Sigmoid colon (tissue), 7 donors: ENCODE results near the gene MRPL36. TPM values are rescaled to one million over a fixed set of nuclear protein-coding genes. Genes with fewer than 3 reads are reported as not detected.

Source experiments
- DNase-seq: peaks from one replicate; pipeline ENCODE4 v3.0.0-alpha.2; 2019
- H3K27ac ChIP-seq, 4 donors: fragments of 200-600 bp; sonication (generic); one replicate each; pipeline ENCODE4 v1.5.1; 2016 to 2019; ENCODE audit warnings: mild to moderate bottlenecking in 1 of 4
- H3K27me3 ChIP-seq, 3 donors: fragments of 200-600 bp; sonication (generic); one replicate each; pipeline ENCODE4 v1.5.1; 2019; ENCODE audit warnings: mild to moderate bottlenecking in 1 of 3
- H3K36me3 ChIP-seq, 4 donors: fragments of 200-600 bp; sonication (generic); one replicate each; pipeline ENCODE4 v1.5.1; 2016 to 2019
- H3K4me1 ChIP-seq, 4 donors: fragments of 200-600 bp; sonication (generic); one replicate each; pipeline ENCODE4 v1.5.1; 2017 to 2019
- H3K4me3 ChIP-seq, 4 donors: fragments of 200-600 bp; sonication (generic); one replicate each; pipeline ENCODE4 v1.5.1; 2017 to 2019; ENCODE audit warnings: mild to moderate bottlenecking in 2 of 4, moderate library complexity in 1 of 4
- H3K9me3 ChIP-seq, 4 donors: fragments of 200-600 bp in 3 of 4; sonication (generic) in 3 of 4; one replicate each; pipeline versions ENCODE4 v1.5.1 to v1.6.1; 2013 to 2019
- EP300 ChIP-seq, 4 donors: sonication (generic); formaldehyde crosslinking; IDR thresholded peaks; one replicate each; pipeline ENCODE4 v1.6.1; 2017; ENCODE audit warnings: antibody characterized with exemption in 4 of 4
- POLR2A ChIP-seq, 2 donors: fragments of 450-650 bp; IDR thresholded peaks; one replicate each; pipeline ENCODE4 v1.6.1; 2016; ENCODE audit warnings: antibody characterized with exemption in 2 of 2, mild to moderate bottlenecking in 2 of 2, moderate library complexity in 2 of 2
- POLR2AphosphoS5 ChIP-seq, 4 donors: sonication (generic); formaldehyde crosslinking; IDR thresholded peaks; one replicate each; pipeline ENCODE4 v1.6.1; 2017; ENCODE audit warnings: antibody characterized with exemption in 4 of 4
- WGBS, 2 donors: extraction: QIAGEN DNeasy Blood & Tissue Kit; methylation state at CpG; one replicate each; pipeline ENCODE4 v1.1.7; 2013; 5-methylcytosine and 5-hydroxymethylcytosine counted together
- intact Hi-C: fragments of 100-400 bp; cut with DNase I; formaldehyde crosslinking; loops from one replicate; pipeline ENCODE4 v1.15.1; 2023
- polyA plus RNA-seq, 3 donors: library from polyadenylated mRNA; stranded (reverse); fragments of 200-250 nt; gene quantifications; one replicate each; pipeline ENCODE4 v1.2.3, GENCODE V29; 2013
- total RNA-seq, 4 donors: library from RNA; depleted of rRNA; stranded (reverse); fragments of >200 nt; gene quantifications; one replicate each; pipeline ENCODE4 v1.1.0, GENCODE V29; 2016
- TF ChIP-seq, protein P1 (sequence below), 4 experiments: fragments of 450-650 bp in 3 of 4; fragments of 200-600 bp in 1 of 4; IDR thresholded peaks; one replicate each; pipeline ENCODE4 v1.5.1; 2016 to 2019; ENCODE audit warnings: antibody characterized with exemption in 4 of 4, mild to moderate bottlenecking in 3 of 4, moderate library complexity in 2 of 4
- donor health status: healthy with polysubstance abuse.
- donor health status: Bipolar disorder and iron deficiency.
- donor health status: healthy.

Gene MRPL36
- total and polyA plus RNA-seq, 7 donors = 32.4 to 77.9 (median 59.4) TPM

GRCh38 chr5:1778138-1779020, 21.3 kb downstream of the MRPL36 start:
- TF ChIP-seq POLR2AphosphoS5 (IDR thresholded peaks at IDR 0.05) (no peak), EP300 (IDR thresholded peaks at IDR 0.05) (no peak)
- TF ChIP-seq, protein P1, sequence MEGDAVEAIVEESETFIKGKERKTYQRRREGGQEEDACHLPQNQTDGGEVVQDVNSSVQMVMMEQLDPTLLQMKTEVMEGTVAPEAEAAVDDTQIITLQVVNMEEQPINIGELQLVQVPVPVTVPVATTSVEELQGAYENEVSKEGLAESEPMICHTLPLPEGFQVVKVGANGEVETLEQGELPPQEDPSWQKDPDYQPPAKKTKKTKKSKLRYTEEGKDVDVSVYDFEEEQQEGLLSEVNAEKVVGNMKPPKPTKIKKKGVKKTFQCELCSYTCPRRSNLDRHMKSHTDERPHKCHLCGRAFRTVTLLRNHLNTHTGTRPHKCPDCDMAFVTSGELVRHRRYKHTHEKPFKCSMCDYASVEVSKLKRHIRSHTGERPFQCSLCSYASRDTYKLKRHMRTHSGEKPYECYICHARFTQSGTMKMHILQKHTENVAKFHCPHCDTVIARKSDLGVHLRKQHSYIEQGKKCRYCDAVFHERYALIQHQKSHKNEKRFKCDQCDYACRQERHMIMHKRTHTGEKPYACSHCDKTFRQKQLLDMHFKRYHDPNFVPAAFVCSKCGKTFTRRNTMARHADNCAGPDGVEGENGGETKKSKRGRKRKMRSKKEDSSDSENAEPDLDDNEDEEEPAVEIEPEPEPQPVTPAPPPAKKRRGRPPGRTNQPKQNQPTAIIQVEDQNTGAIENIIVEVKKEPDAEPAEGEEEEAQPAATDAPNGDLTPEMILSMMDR (IDR thresholded peaks at IDR 0.05) = no peak
- 66% methylated on average over 19 of the region's 19 CpGs for WGBS, 2 donors
- H3K9me3 ChIP-seq = no peaks in the 10 kb centered on the region
- H3K4me3 ChIP-seq = no peak overlapping the region
- H3K27ac ChIP-seq = no peak overlapping the region
- no peaks in the 10 kb centered on the region for H3K36me3 ChIP-seq
- H3K4me1 ChIP-seq = no peaks in the 10 kb centered on the region
- peak; percentile 45 for DNase-seq
- H3K27me3 ChIP-seq = no peaks in the 10 kb centered on the region
- intact Hi-C loops = no loop called here

- DNase-seq = peak; percentile 50
- 86 to 88% methylated on average over 31 of the region's 31 CpGs for WGBS, 2 donors
Observed at GRCh38 chr5:1777281-1778137, 22.1 kb downstream of the MRPL36 start.

DNA sequence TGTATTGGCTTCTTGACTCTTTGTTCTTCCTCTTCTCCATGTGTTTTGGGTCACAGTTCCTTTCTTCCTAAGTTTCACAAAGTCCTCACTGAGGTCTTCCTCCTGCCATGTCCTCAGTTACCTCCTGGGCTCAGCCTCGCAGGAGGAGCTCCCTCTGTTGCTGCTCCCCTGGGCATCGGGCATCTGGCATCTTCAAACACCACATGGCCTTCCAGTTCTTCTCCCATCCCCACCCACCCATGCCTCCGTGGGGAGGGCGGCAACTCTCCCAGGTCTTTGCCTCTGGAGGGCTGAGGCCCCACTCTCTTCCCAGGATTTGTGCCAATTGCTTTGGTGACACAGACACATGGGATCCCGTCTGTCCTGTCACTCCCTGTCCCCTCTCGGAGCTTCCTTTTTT, 22.8 kb downstream of the MRPL36 start:
- Histone ChIP-seq H3K9me3 (no peaks in the 10 kb centered on the region), H3K4me3 (no peak overlapping the region), H3K27me3 (no peaks in the 10 kb centered on the region), H3K36me3 (no peaks in the 10 kb centered on the region), H3K27ac (no peak overlapping the region), H3K4me1 (no peaks in the 10 kb centered on the region)
- intact Hi-C loops = no loop called here
- DNase-seq = peak; percentile 45
- TF ChIP-seq, protein P1 (IDR thresholded peaks at IDR 0.05) = no peak
- 79 to 90% methylated on average over 6 of the region's 6 CpGs for WGBS, 2 donors

More at GRCh38 chr5:1777281-1778137, 22.1 kb downstream of the MRPL36 start:
- Histone ChIP-seq H3K9me3 (no peaks in the 10 kb centered on the region), H3K36me3 (no peaks in the 10 kb centered on the region), H3K4me1 (no peaks in the 10 kb centered on the region), H3K27me3 (no peaks in the 10 kb centered on the region), H3K27ac (no peak overlapping the region), H3K4me3 (no peak overlapping the region)
- TF ChIP-seq POLR2A (IDR thresholded peaks at IDR 0.05) (no peak), POLR2AphosphoS5 (IDR thresholded peaks at IDR 0.05) (no peak), EP300 (IDR thresholded peaks at IDR 0.05) (no peak)
- TF ChIP-seq, protein P1 (IDR thresholded peaks at IDR 0.05) = no peak
- intact Hi-C loops = no loop called here

DNA sequence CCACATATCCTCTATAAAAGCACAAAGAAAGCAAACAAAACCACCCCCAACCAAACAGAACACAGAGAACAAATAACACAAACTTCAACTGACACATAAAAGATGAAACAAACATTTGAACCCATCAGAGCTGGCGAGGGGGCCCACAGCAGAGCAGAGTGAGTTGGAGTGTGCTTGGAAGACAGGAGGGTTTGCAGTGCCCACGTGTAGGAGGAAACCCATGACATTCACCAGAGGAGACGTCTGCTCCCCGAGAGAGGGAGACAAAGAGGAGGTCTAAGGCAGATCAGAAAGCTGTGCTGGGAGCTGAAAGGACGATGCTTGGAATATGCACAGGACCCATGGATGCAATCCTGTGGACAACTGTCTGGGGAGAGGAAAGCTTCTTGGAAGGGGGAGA, 27.0 kb downstream of the MRPL36 start:
- Histone ChIP-seq H3K4me1 (no peaks in the 10 kb centered on the region), H3K4me3 (no peak overlapping the region), H3K9me3 (no peaks in the 10 kb centered on the region), H3K27ac (no peak overlapping the region), H3K27me3 (peaks cover 0 to 6% (median 0%) of the 10 kb centered on the region in 3 donors), H3K36me3 (no peaks in the 10 kb centered on the region)
- intact Hi-C loops = no loop called here
- peak; percentile 15 for DNase-seq
- no peak for TF ChIP-seq EP300 (IDR thresholded peaks at IDR 0.05)
- no peak for TF ChIP-seq POLR2AphosphoS5 (IDR thresholded peaks at IDR 0.05)
- TF ChIP-seq, protein P1 (IDR thresholded peaks at IDR 0.05) = no peak
- TF ChIP-seq POLR2A (IDR thresholded peaks at IDR 0.05) = no peak
- 10 to 25% methylated on average over 5 of the region's 5 CpGs for WGBS, 2 donors
